C1 segment of cervical spinal cord (tissue), 14 donors: ENCODE data around the gene RPL4.
"Not testable (repeated sequence)": the region's sequence is repeated elsewhere in the genome, so short reads cannot be mapped to it uniquely, and the experiment has no call there.

Experiments used
- DNase-seq, 14 donors: peaks; one replicate each; lab custom pipeline; 2025; lab: John Stamatoyannopoulos, UW

RPL4 gene

DNA sequence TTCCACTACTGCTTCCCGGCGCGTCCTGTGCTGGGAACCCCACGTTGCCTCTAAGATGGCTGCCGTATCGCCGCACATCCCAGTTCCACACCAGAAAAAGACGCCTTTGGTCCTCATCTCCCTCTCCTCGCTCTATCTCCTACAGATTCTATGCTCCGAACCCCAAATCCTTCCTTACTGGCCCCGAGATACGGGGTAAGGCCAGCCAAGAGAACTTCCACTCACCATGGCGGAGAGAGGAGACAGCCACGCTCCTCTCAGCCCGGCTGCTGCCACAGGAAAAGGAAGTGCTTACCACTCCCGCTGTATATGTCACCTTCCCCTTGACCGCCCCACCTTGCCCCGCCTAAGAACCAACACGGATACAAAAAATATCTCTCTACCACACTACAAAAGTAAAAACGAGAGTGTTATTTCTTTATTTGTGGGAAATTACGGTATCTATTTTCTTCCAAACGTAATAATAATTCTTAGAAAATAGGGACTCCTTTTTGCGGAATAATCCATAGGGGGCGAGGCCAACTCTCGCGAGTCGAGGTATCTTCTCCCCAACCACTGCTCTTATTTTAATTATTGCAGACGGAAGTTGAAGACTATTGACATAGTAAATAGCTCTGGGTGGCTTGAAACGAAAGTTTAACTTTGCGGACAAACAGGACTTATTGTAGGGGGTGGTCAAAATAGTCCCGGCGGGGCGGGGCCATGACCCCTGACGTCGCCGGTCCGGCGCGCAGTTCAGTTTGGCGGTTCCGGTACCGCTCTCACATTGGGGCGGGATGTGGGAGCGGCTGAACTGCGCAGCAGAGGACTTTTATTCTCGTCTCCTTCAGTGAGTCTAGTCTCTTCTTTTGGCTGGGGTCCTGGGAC lies at the start of gene RPL4, which contains the start of gene ZWILCH:
Gene RPL4 (minus strand): TSS at position 293 of the 867 bp plus-strand sequence. CDS start 65 bp downstream, at position 228.
Gene ZWILCH (plus strand): TSS at position 764 of the 867 bp plus-strand sequence. CDS start 13 bp downstream, at position 777.
- peak in 13 of 14 donors; percentile 16 to 76 (median 62) for DNase-seq

DNA sequence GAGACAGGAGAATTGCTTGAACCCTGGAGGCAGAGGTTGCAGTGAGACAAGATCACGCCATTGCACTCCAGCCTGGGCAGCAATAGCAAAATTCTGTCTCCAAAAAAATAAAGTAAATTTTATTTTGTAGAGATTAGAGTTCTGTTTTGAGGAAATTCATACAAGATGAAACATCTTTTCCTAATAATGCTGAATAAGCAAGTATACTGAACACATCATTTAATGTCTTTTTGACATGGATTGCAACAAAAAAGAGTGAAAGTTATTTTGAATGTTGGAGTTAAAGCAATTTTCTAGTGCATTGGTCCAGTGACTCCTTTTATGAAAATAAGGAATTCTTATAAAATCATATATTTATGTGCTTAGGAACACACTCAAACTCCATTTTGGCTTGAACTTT lies 40.6 kb upstream of the RPL4 start:
- no peak for DNase-seq

DNA sequence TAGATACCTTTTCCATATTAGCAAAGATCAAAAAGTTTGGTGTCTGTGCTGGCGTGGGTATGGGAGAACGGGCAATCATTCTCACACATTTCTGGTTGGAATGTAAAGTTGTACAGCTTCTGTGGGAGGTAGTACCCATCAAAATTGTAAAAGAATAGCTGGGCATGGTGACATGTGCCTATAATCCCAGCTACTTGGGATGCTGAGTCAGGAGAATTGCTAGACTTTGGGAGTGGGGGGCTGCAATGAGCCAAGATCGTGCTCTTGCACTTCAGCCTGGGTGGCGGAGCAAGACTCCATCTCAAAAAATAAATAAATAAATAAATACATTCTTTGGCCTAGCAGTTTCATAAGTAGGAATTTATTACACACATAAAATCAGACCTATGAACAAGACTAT lies 38.2 kb upstream of the RPL4 start:
- no peak for DNase-seq

DNA sequence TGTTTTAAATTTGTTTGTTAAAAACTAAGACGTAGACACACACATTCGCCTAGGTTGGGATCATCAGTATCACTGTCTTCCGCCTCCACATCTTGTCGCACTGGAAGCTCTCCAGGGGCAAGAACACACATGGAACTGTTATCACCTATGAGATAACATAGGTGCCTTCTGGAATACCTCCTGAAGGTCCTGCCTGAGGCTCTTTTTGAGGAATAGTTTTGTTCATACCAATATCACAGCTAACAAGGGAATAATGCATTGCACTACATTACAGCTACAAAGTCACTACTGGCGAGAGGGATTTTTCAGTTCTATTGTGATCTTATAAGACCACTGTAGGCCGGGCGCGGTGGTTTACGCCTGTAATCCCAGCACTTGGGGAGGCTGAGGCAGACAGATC lies 30.4 kb upstream of the RPL4 start:
- DNase-seq, result no peak

DNA sequence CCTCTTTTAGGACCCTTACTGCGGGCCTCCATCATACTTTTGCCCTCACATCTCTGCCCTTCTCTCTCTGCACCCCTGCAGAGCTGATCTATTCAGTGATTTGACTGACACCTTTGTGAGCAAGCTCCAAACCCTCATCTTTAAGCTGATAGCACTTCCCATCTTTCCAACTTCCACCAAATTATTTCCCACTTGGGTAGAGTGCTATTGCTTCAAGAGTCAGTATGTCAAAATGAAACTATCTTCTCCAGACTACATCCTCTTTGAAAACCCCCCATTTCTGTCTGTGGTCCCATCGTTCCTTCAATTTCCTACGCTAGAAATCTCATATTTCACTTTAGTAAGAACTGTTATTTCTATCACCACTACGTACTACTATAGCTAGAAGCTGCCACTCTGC lies 20.2 kb upstream of the RPL4 start:
- no peak for DNase-seq

DNA sequence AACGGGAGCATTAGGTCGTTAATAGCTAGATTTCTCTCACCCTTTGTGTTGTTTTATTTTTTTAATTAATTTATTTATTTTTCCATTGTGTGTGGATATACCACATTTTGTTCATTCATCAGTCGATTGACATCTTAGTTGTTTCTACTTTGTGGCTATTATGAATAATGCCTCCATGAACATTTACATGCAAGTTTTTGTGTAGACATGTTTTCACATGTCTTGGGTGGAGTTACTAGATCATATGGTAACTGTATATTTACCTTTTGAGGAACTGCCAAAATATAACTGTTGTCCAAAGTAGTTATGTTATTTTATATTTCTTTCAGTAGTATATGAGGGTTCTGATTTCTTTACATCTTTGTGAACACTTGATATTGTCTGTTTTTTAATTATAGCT lies 19.3 kb upstream of the RPL4 start:
- no peak for DNase-seq

DNA sequence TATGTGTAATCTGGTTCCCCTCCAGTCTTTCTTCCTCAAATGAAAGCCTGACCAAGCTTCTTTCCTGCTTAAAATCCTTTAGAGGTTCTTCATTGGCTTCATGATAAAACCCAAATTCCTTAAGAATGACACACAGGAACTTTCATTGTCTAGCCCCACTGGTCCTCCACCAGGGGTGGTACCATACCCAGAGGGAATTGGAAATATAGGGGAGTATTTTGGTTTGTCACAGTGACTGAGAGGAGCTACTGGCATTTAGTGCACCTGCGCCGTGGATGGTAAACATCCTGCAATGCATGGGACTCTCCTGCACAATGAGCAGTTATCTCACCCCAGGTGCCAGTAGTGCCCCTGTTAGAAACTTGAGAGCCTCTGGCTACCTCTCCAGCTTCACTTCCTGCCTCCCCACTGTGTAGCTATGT lies 11.3 kb upstream of the RPL4 start:
- DNase-seq, result no peak

DNA sequence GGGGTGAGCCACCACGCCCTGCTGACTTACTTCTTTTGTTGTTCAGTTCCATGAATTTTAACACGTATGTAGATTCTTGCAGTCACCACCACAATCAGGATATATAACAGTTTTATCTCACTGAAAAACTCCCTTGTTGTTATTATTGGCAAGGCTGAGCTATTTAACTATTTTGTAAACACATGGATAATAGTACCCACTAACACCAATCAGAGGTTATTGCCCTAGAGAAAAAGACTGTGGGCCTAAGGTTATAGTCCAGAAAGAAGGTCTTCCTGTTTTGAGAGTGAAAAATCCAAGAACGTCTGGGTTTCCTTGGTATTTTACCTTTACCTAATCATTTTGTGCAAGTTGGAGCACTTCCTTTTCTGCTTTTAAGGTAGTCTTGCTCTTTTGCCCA lies 9.9 kb upstream of the RPL4 start:
- no peak for DNase-seq

DNA sequence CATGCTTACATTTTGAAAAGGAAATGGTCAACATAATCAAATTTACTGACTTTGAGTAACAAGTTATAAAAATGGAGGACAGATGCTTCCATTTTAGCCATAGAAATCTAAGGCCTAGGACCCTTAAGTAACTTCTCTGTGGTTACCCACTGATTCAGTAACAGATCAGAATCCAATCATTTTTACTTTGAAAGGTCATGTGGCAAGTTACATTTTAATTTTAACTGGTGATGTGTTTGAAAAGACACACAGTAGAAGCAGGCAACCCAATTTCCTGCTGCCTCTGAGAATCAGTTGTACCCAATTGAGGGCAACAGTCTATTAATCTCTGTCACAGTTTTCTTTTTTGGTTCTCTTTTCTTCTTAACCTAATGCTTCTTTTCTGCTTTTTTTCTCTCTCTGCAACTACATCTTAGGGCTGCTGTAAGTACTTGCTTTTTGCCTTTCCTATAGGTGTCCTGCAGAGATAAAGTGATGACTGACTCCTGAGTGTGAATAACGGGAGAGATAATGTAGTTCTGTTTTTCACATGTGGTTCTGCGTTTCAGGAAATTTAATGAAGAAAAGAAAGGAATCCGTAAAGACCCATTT lies 3.7 kb upstream of the RPL4 start:
- no peak for DNase-seq

DNA sequence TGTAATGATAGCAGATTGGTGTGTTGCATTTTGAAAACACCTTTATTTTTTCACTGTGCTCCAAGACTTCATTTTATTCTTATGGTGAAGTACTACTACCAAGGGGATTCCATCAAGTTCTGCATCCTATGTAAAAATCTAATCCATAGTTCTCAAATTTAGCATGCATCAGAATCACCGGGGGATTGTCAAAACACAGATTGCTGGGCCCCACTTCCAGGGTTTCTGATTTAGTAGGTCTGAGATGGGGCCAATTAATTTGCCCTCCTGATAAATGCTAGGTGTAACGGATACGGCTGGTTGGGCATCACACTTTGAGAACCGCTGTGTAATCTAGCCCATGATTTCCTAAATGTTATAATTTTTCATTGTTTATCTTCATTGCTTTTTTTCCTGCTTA lies 1.2 kb upstream of the RPL4 start:
- no peak for DNase-seq

DNA sequence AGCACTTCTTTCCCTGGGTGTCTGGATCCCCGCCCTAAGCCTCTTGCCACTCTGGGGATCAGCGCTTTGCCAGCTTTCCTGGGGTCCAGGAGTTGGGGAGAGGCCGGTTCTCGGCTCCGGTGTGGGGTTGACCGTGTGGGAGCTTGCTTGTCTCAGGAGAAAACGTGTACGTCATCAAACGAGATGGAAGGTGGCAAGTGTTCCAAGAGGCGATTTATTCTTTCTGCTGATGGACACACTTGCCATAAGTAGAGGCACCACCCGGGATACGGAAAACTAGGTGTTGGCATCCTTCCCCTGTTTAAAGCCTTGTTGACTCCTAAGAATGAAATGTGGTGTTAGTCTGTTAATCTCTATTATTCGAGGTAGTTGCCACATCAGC lies 766 bp upstream of the RPL4 start:
- no peak for DNase-seq

DNA sequence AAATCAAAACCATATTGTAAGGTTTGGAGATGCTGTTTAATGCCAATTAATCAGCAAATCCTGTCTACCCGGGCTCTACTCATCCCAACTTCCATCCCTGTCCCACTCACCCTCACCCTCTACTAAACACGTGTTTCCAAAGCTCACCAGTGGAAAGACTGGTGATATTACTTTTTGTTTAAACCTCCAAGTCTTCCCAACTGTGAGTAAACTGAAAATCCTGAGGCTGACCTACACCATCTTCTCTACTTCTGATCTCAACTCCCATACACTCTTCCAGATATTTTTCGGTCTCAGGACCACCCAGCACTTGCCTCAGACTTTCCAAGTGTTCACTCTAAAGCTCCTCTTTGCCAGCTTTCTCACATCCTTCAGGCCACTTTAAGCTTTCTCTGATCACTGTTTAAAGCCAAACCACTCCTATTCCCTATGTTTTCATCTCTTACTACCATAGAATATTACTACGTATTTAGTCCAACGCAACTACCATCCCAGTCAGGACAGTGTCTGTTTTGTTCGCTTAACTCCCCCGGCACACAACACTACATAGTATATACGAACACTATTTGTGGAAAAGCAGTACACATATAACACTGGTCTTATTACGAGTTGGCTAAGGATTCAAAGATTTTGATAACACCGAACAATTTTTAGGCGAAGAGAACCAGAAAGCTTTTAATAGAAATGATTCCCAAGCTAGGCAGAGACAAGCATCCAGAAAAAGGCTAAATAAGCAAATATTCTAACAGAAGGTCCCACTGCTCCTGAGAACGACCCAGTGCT lies 684 bp downstream of the RPL4 start:
- DNase-seq, result no peak

DNA sequence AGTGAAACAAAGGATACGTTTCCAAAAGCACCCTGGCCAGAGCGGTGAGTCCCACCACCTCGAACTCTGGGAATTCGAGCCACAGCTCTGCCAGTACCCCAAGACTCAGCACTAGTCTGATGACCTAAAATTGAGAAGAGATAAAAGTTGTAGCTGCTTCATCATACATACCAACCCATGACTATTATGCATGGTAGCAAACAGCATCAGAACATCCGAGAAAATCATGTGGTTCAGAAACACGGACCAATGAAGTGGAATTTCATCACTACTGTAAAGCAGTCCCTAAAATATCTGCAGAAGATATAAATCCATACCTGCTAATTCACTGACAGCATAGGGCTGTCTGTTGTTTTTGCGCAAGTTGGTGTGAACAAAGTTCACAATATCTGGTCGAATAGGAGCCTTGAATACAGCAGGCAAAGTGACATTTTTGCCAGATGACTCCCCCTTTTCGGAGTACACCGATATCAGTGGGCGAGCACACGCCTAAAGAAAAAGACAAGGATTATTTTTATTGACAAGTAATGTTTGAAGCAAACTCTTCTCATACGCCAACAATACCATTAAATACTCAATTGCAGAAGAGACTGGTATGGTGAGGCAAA lies 1.5 kb downstream of the RPL4 start:
- not testable (repeated sequence) for DNase-seq

DNA sequence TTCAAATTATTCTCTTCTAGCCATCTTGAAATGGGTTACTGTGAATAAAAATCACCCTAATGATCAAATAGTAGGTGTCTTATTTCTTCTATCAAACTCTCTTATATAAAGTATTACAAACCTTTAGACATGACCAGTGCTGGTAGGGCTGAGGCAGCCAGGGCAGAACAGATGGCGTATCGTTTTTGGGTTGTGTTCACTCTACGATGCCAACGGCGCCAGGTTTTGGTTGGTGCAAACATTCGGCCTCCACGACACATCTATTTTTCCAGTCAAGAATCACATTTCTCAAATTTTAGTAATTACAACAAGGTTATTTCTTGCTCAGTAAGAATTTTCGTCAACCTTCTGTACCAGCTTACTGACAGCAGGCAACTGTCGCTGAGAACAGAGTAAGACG lies 2.2 kb downstream of the RPL4 start:
- DNase-seq, result peak in 1 of 14 donors; percentile 33

DNA sequence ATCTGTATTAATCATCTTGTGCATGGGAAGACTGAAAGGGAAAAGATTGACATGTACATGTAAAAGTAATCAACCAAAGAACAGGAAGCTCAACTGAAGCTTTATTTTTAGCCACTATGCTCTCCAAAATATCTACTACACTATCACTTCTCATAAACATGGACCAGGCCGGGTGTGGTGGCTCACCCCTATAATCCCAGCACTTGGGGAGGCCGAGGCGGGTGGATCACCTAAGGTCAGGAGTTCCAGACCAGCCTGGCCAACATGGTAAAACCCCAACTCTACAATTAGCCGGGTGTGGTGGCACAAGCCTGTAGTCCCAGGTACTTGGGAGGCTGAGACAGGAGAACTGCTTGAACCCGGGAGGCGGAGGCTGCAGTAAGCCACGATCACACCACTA lies 4.3 kb downstream of the RPL4 start:
- not testable (repeated sequence) for DNase-seq

DNA sequence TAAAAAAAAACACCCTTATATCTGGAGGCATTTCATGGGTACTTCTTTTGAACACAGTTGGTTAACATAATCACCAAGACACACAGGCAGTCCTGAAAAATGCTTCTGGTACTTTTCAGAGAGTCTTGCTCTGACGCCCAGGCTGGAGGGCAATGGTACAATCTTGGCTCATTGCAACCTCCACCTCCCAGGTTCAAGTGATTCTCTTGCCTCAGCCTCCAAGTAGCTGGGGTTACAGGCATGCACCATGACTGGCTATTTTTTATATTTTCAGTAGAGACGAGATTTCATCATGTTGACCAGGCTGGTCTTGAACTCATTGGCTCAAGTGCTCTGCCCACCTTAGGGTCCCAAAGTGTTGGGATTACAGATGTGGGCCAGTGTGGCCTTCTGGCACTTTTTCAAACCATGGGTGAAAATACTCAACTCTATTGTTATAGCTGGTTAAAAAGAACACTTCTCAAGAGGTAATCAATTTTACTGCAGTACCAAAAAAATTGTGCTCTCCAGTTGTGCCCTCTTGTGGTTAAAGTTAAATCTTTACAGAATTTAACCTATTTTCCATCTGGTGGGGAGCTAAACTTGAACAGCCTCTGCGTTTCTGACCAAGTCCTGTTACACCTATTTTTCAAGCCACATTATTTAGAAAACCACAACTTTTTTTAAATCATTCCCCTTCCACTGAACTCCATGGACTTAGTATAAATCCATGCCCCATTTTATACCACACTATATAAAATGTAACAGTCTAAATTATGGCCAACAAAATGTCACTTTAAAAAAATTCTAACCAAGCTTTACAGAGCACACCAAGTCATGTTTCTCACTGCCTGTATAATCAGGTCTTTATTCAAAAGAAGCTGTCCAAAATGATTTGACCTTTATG lies 5.9 kb downstream of the RPL4 start:
- no peak for DNase-seq

DNA sequence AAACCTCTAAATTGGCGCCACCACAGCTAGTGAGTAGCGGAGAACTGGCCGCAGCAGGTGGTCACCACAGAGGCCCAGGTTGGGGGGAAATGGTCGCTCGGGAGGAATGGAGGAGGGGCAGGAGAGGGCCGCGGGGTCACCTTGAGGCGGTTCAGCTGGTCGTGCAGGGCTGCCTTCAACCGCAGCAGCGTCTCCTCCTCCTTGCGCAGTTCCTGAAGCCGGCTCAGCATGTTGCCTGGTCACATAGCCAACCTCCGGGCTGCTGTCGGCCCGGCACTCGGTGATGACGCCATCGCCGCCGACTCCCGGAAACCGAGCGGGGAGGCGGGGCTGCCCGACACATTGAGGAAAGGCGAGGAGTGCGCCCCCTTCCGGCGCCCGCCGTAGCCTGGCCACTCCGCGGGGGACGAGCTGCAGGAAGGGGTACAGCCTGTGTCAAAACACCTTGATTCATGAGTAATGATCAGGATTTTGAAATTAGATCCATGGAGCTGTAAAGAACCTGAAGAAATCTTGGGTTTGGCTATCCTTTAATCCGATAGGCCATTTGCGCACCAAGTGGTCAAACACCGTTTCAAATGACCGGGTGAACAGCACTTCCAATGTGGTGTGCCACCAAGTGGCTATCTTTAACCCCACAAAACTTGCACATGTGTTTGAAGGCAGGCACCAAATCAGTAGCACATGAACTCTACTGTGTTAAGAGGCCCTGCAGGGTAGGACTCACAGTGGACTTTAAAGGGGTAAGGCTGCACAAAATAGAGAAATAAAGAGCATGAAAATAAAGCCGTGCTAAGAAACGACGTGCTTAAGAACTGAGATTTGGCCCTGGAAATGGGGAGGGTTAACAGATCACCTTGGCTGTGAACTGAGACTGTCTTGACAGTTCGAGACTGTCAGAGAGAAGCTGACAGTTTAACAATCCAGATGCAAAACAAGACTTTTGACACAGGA lies 6.9 kb downstream of the RPL4 start, which contains the start of gene SNAPC5:
Gene SNAPC5 (minus strand): TSS at position 261 of the 954 bp plus-strand sequence. CDS start 31 bp downstream, at position 230.
- peak; percentile 68 to 94 (median 88) for DNase-seq

DNA sequence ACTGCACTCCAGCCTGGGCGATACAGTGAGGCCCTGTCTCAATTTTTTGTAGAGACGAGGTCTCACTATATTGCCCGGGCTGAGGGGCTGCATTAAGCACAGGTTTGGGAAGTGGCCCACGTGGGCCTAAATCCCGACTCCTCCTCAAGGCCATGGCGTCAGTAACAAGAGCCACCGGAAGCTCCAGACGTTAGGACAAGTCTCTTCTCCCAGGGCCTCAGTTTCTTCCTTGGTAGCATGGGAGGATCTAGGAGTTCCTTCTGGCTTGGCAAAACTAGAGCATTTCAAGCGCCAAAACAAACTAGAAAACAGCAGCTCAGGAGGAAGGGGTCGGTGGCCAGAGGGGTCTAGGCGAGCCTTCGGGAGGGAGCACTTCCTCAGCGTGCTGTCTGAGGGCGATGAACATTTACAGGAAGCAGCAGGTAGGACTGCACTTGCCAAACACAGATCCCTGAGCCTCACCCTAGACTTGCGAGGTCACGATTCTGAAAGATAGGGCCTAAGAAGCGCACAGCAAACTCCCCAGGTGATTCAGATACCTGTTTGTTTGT lies 7.6 kb downstream of the RPL4 start:
- peak in 1 of 14 donors; percentile 36 for DNase-seq

DNA sequence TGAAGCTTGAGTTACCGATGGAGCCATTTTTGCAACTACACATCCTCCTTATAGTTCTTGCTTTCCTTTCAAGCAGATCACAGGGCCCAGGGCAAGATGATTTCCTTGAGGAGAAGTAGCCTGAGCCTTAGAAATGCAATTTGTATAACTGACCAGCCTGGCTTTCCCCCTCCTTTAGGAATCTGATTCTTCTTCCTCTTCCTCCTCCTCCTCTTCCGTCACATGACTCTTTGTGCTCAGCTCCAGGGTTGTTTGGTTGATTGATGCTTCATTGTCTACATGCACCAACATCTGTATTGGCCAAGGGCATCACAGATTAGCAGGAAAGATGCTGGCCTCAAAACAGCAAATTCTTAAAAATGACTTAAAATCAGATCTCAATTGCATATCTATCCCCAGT lies 10.4 kb downstream of the RPL4 start:
- no peak for DNase-seq
